Measurements from ENCODE around the gene PHKA1. TPM values are rescaled to one million over a fixed set of nuclear protein-coding genes. Genes with fewer than 3 reads are reported as not detected.
"Not testable (repeated sequence)": the region's sequence is repeated elsewhere in the genome, so short reads cannot be mapped to it uniquely, and the experiment has no call there.

The PHKA1 gene
- polyA plus RNA-seq (ENCODE audit: insufficient read length), result 3.2 TPM

DNA sequence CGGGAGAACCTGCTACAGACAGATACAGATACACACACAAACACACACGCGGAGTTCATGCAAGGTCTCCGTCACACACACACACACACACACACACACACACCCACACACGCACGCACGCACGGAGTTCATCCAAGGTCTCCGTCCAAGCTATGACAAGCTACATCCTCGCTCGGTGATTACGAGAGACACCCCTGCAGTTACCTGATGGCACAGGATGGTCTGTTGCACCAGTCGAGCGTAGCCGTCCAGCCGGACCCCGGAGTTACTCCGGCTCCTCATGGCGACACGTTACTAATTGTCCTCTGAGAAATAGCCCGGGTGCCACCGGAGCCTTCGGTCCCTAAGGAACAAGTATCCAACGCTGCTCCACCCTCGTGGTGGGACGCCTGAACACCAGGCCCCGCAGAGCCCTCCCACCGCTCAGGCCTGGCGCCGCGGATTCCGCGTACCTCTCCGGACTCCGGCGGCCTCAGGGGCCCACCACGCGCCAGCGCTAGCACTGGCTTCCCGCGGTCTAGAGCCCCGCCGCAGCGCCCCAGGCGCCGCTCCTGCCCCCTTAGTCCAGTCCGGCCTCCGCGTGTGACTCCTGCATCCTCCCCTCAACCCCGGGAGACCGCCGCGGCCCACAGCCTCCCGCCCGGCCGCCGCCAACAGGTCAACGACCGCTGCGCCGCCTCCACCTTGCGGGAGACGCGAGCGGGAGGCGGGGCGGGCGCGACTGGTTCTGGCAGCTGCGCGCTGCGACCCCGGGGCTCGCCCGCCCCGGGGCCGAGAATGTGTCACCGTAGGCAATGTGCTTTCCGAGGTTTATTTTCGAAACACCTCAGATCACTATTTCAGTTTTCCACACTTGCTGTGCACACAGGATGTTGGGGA lies at the start of gene PHKA1:
PHKA1 (minus strand) TSS at position 708 of the 879 bp plus-strand sequence; CDS start at position 282, 426 bp downstream.
- DNase-seq, result peak; percentile 28

GRCh38 chrX:72760454-72760853 lies 46.3 kb upstream of the PHKA1 start:
- not testable (repeated sequence) for DNase-seq

GRCh38 chrX:72748545-72748944 lies 34.4 kb upstream of the PHKA1 start:
- not testable (repeated sequence) for DNase-seq

DNA sequence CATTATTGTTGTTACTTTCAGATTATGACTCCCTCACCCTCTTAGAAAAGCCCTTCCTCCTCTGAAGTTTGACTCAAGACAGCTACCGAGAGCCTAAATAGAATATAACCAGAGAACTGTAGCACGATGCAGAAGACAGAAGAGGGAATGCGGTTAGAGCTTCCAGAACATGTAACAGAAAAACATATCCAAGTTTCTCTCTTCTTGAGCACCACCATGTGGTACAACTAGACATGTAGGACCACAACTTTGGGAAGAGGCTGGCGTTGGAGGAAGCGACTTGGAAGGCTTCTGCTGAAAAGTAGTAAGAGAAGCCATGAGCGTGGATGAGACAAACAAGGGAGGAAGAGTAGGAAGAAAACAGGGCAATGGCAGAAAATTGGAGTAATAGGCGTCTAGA lies 31.4 kb upstream of the PHKA1 start:
- DNase-seq, result not testable (repeated sequence)

DNA sequence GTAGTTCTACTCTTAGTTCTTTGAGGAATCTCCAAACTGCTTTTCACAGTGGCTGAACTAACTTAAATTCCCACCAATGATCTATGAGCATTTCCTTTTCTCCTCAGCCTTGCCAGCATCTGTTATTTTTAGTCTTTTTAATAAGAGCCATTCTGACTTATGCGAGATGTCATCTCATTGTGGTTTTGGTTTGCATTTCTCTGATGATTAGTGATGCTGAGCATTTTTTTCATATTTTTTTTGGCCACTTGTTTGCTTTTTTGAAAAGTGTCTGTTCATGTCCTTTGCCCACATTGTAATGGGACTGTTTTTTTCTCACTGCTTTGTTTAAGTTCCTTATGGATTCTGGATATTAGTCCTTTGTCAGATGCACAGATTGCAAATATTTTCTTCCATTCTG lies 21.5 kb upstream of the PHKA1 start:
- DNase-seq, result no peak

GRCh38 chrX:72733636-72734035 lies 19.5 kb upstream of the PHKA1 start:
- not testable (repeated sequence) for DNase-seq

- DNase-seq, result no peak
These were observed 13.7 kb upstream of the PHKA1 start for GRCh38 chrX:72727846-72728245.

GRCh38 chrX:72716766-72717165 lies 2.7 kb upstream of the PHKA1 start:
- DNase-seq, result no peak

GRCh38 chrX:72715546-72715945 lies 1.4 kb upstream of the PHKA1 start:
- DNase-seq, result no peak

- DNase-seq, result peak; percentile 51
These were observed 391 bp upstream of the PHKA1 start for GRCh38 chrX:72714478-72714916.

- DNase-seq, result no peak
These were observed 976 bp downstream of the PHKA1 start for GRCh38 chrX:72713130-72713529.

DNA sequence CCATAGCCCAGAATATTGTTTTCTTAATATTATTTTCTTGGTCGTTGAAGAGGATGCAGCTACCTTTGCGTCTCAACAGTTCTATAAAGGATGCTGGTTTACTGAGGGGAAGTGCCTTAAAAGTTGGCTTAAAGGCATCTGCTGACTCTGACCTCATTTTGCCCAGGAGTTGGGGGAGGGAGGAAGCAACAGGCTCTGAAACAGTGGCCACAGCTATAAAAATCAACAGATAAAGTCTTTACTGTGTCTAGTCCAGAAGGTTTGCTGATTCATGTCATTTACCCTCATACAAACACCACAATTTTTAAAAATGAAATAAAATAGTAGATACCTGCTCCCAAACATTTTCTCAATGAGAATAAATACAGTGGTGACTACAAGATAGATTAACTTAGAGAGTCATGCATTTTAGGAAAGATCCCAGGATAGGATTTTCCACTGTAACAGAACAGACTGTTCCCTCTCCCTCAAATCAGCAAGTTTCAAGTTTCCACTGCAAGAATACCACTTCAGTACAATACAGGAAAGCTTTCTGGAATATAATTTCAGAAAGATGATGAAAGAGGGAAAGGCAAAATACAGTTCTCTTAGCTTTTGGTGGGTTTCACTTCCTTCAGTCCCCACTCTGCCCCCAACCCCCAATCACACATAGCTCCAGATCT lies 1.9 kb downstream of the PHKA1 start:
- DNase-seq, result no peak

GRCh38 chrX:72705814-72706213 lies 8.3 kb downstream of the PHKA1 start:
- DNase-seq, result no peak

- DNase-seq, result no peak
These were observed 9.0 kb downstream of the PHKA1 start for GRCh38 chrX:72705111-72705510.

GRCh38 chrX:72694170-72694569 lies 19.9 kb downstream of the PHKA1 start:
- no peak for DNase-seq

DNA sequence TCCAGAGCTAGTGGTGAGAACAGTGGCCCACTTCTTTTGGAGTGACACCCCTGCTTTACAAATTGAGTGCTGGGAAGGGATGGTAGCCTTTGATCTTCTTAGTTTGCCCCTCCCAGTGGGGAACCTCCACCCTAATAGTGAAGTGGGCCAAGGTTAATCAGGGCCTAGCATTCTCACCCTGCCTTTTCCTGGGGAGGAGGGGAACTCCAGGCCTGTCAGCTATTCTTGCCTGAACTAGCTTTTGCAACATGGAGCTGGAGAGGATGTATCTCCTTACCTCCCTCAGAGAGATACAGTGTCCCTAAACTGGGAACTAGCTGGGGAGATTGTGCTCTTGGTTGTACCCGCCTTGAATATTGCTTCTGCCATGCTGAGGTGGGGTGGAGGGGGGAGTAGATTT lies 20.6 kb downstream of the PHKA1 start:
- DNase-seq, result no peak

GRCh38 chrX:72687396-72687795 lies 26.7 kb downstream of the PHKA1 start:
- no peak for DNase-seq

DNA sequence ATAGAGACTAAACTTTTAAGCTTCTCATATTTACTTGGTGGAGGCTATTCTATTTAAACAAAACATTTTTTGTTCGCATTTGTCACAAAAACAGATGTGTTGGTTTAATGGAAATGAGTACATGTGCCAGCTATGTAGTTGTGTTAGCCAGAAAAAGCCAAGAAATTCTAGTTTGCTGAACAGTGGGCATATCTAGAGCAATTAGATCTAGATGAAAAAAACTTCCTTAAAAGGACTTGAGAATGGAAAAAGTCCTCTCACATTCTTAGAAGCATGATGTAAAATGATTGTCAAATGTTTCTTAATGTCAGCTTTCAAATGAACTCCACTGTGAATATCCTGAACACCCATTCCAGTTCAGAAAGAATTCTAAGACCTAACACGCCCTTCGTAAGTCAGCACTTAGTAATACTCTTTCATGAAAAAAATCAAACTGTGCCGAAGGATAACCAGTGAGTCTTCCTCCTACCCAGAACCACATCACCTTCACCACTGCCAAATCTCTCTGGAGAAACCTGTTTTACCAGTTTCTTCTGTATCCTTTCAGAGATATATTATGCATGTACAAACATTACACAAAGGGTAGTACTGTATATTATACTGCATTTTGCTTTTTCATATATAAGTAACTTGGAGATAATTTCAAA lies 28.2 kb downstream of the PHKA1 start:
- no peak for DNase-seq

DNA sequence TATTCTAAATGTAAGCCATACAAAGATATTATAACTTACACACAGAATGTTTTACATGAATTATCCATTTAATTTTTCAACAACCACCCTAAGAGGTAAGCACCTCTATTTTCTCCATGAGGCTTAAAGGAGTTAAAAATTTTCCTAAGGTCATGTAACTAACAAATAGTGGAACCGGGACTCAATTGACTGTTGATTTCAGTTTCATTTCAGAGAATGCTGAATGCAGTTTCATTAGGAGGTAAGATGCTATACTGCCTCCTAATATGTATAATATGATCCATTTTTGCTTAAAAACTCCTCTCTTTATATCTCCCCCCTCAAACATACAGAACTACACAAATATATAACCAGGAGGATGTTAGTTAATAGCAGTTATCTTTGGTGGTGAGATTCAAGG lies 29.1 kb downstream of the PHKA1 start:
- no peak for DNase-seq

DNA sequence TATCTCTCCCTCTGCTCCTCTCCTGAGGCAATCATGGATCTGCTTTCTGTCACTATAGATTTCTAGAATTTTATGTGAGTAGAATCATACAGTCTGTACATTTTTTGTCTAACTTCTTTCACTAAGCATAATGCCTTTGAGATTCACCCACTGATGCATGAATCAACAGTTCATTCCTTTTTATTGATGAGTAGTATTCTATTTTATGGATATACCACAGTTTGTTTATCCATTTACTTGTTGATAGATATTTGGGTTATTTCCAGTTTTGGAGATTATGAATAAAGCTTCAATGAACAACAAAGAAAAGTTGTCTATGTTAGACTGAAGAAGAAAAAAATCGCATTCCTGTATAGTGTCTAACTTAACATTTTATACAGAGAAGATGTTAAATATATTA lies 30.5 kb downstream of the PHKA1 start:
- no peak for DNase-seq

DNA sequence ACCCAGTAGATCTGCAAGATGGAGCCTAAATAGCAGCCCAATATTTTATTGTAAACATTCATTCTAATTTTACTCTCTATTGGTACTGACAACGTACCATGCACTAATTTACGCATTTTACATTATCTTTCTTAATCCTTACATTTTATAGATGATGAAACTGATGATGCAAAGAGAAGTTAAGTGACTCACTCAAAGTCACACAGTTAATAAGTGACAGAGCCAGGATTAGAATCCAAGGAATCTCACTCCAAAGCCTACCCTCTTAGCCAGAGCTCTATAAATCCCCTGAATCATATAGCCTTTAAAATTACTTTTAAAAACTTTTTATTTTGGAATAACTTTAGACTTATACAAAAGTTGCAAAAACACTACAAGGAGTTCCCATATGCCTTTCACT lies 37.6 kb downstream of the PHKA1 start:
- no peak for DNase-seq

DNA sequence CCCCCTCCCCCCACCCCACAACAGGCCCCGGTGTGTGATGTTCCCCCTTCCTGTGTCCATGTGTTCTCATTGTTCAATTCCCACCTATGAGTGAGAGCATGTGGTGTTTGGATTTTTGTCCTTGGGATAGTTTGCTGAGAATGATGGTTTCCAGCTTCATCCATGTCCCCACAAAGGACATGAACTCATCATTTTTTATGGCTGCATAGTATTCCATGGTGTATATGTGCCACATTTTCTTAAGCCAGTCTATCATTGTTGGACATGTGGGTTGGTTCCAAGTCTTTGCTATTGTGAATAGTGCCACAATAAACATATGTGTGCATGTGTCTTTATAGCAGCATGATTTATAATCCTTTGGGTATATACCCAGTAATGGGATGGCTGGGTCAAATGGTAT lies 40.2 kb downstream of the PHKA1 start:
- not testable (repeated sequence) for DNase-seq

DNA sequence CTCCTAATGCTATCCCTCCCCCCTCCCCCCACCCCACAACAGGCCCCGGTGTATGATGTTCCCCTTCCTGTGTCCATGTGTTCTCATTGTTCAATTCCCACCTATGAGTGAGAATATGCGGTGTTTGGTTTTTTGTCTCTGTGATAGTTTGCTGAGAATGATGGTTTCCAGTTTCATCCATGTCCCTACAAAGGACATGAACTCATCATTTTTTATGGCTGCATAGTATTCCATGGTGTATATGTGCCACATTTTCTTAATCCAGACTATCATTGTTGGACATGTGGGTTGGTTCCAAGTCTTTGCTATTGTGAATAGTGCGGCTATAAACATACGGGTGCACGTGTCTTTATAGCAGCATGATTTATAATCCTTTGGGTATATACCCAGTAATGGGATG lies 44.6 kb downstream of the PHKA1 start:
- not testable (repeated sequence) for DNase-seq
